Umbilical cord (tissue), 2 donors: Measurements from ENCODE around the gene CNDP1. TPM values are rescaled to one million over a fixed set of nuclear protein-coding genes. Genes with fewer than 3 reads are reported as not detected.
A peak's percentile ranks its signal among the peaks of the same experiment; 100 is the strongest.
"Not testable (repeated sequence)": the region's sequence is repeated elsewhere in the genome, so short reads cannot be mapped to it uniquely, and the experiment has no call there.

ENCODE experiments used
- DNase-seq: peaks from one replicate; pipeline ENCODE4 v3.0.0-alpha.2; 2015; ENCODE audit warnings: low spot score
- total RNA-seq: library from RNA; depleted of rRNA; stranded (reverse); fragments of >200 nt; gene quantifications from one replicate; pipeline ENCODE4 v1.2.3, GENCODE V29; 2014; ENCODE audit warnings: low replicate concordance; ENCODE audit not compliant: insufficient read depth

The CNDP1 gene
- total RNA-seq, 1 donor from 2014 or later: 1.2 TPM

- no peak for DNase-seq
Observed at GRCh38 chr18:74544898-74545297, 10.6 kb downstream of the CNDP1 start.

GRCh38 chr18:74546007-74546406, 11.7 kb downstream of the CNDP1 start:
- DNase-seq: no peak

- DNase-seq: peak; percentile 60
Observed at GRCh38 chr18:74546751-74547530, 12.6 kb downstream of the CNDP1 start.

GRCh38 chr18:74547860-74548259, 13.6 kb downstream of the CNDP1 start:
- DNase-seq: no peak

- no peak for DNase-seq
Observed at GRCh38 chr18:74549591-74550104, 15.3 kb downstream of the CNDP1 start.

GRCh38 chr18:74550886-74551285, 16.6 kb downstream of the CNDP1 start:
- no peak for DNase-seq

GRCh38 chr18:74551452-74551851, 17.2 kb downstream of the CNDP1 start:
- no peak for DNase-seq

GRCh38 chr18:74551936-74552555, 17.7 kb downstream of the CNDP1 start:
- peak; percentile 89 for DNase-seq

GRCh38 chr18:74556126-74556525, 21.8 kb downstream of the CNDP1 start:
- DNase-seq: no peak

GRCh38 chr18:74558096-74558495, 23.8 kb downstream of the CNDP1 start:
- no peak for DNase-seq

- DNase-seq: peak; percentile 62
Observed at GRCh38 chr18:74562131-74562730, 27.9 kb downstream of the CNDP1 start.

GRCh38 chr18:74562775-74563174, 28.5 kb downstream of the CNDP1 start:
- DNase-seq: no peak

- peak; percentile 74 for DNase-seq
Observed at GRCh38 chr18:74563999-74564398, 29.7 kb downstream of the CNDP1 start.

- not testable (repeated sequence) for DNase-seq
Observed at GRCh38 chr18:74565164-74565563, 30.9 kb downstream of the CNDP1 start.

GRCh38 chr18:74565993-74566392, 31.7 kb downstream of the CNDP1 start:
- DNase-seq: not testable (repeated sequence)

- DNase-seq: no peak
Observed at GRCh38 chr18:74567822-74568221, 33.5 kb downstream of the CNDP1 start.

- DNase-seq: no peak
Observed at GRCh38 chr18:74569401-74569800, 35.1 kb downstream of the CNDP1 start.

GRCh38 chr18:74570266-74570665, 36.0 kb downstream of the CNDP1 start:
- DNase-seq: no peak

GRCh38 chr18:74571895-74572680, 37.8 kb downstream of the CNDP1 start:
- DNase-seq: no peak

- no peak for DNase-seq
Observed at GRCh38 chr18:74573053-74573452, 38.8 kb downstream of the CNDP1 start.

- no peak for DNase-seq
Observed at GRCh38 chr18:74574916-74575315, 40.6 kb downstream of the CNDP1 start.

- no peak for DNase-seq
Observed at GRCh38 chr18:74577019-74577418, 42.7 kb downstream of the CNDP1 start.
